ENCODE results near the gene MAP4.
"Not testable (repeated sequence)": the region's sequence is repeated elsewhere in the genome, so short reads cannot be mapped to it uniquely, and the experiment has no call there.

MAP4 gene

GRCh38 chr3:48016301-48016973 is at the start of gene MAP4:
Gene MAP4, minus strand, starts transcription at chr3:48016416. Its CDS starts 17,556 bp downstream, at chr3:47998860.
- DNase-seq = no peak

- DNase-seq = no peak
Measured at GRCh38 chr3:48065035-48065434, 48.8 kb upstream of the MAP4 start.

GRCh38 chr3:48064292-48064829 is 48.1 kb upstream of the MAP4 start:
- DNase-seq = no peak

- not testable (repeated sequence) for DNase-seq
Measured at GRCh38 chr3:48061586-48061985, 45.4 kb upstream of the MAP4 start.

GRCh38 chr3:48058091-48058490 is 41.9 kb upstream of the MAP4 start:
- no peak for DNase-seq

- DNase-seq = no peak
Measured at GRCh38 chr3:48057521-48057920, 41.3 kb upstream of the MAP4 start.

GRCh38 chr3:48047841-48048464 is 31.7 kb upstream of the MAP4 start:
- DNase-seq = no peak

- no peak for DNase-seq
Measured at GRCh38 chr3:48042071-48042760, 26.0 kb upstream of the MAP4 start.

- DNase-seq = no peak
Measured at GRCh38 chr3:48039487-48040190, 23.4 kb upstream of the MAP4 start.

- DNase-seq = no peak
Measured at GRCh38 chr3:48038971-48039481, 22.8 kb upstream of the MAP4 start.

GRCh38 chr3:48034000-48034516 is 17.8 kb upstream of the MAP4 start:
- DNase-seq = no peak

- no peak for DNase-seq
Measured at GRCh38 chr3:48030188-48030587, 14.0 kb upstream of the MAP4 start.

- DNase-seq = no peak
Measured at GRCh38 chr3:48026951-48027908, 11.0 kb upstream of the MAP4 start.

GRCh38 chr3:48026098-48026497 is 9.9 kb upstream of the MAP4 start:
- no peak for DNase-seq

GRCh38 chr3:48024401-48024800 is 8.2 kb upstream of the MAP4 start:
- no peak for DNase-seq

- DNase-seq = no peak
Measured at GRCh38 chr3:48023377-48023776, 7.2 kb upstream of the MAP4 start.

- no peak for DNase-seq
Measured at GRCh38 chr3:48022178-48022577, 6.0 kb upstream of the MAP4 start.

GRCh38 chr3:48018841-48019240 is 2.6 kb upstream of the MAP4 start:
- DNase-seq = no peak

- no peak for DNase-seq
Measured at GRCh38 chr3:48015431-48016180, 610 bp downstream of the MAP4 start.

GRCh38 chr3:48014358-48014757 is 1.9 kb downstream of the MAP4 start:
- no peak for DNase-seq
